Limb (tissue), 2 donors: ENCODE data around the gene PHKG2.

Experiments used
- DNase-seq, 2 donors: peaks; one replicate each; pipeline ENCODE4 v3.0.0-alpha.2; 2016; ENCODE audit errors: extremely low spot score in 2 of 2

Gene PHKG2

DNA sequence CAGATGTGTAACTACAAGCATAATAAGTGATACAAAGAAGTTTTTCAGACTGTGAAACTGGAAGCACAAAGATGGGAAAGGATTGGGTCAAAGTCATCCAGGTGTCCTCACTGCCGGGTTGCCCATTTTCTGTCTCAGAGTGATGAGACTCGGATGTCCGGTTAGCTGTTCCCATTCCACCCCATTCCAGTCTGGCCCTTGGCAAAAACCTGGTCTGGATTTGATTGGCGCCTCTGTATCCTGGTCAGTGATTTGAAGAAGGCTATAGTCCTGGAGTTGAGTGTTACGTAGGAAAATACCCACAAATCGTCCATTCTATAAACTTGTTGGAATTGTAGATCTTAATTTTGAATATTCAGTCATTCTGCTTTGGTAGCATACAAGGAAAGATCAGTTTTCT lies 19.9 kb upstream of the PHKG2 start:
- DNase-seq = no peak

DNA sequence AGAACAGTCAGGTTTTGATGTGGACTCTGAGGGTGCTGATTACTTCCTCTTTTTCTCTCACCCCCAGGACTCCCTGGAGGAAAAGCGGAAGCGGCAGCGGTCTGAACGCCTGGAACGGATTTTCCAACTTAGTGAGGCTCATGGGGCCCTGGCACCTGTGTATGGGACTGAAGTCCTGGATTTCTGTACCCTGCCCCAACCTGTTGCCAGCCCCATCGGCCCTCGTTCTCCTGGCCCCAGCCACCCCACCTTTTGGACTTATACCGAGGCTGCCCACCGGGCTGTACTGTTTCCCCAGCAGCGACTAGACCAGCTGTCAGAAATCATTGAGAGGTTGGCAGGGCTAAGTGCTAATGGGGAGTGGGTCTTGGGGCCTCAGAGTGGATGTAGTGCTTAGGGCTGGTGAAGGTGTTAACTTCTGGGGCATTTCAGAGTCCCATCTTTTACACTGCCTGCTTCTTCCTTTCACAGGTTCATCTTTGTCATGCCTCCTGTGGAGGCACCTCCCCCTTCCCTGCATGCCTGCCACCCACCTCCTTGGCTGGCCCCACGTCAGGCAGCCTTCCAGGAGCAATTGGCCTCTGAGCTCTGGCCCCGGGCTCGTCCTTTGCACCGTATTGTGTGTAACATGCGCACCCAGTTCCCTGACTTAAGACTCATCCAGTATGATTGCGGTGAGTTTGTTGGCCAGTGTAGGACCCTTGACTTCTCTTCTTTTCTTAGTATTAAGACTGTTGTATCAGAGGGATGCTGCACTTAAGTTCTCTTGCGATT lies 19.1 kb upstream of the PHKG2 start:
- DNase-seq = no peak

DNA sequence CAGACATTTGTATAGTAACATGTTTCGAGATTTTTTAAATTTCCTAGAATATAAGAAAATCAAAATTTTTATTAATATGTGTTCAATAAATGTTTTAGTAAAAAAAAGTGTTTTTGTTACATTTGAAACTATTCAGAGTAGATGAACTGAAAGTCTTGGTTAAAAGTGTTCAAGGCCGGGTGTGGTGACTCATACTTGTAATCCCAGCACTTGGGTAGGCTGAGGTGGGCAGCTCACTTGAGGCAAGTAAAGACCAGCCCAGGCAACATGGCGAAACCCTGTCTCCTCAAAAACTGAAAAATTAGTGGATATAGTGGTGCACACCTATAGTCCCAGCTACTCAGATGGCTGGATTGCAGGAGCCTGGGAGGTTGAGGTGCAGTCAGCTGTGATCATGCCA lies 16.8 kb upstream of the PHKG2 start:
- no peak for DNase-seq

DNA sequence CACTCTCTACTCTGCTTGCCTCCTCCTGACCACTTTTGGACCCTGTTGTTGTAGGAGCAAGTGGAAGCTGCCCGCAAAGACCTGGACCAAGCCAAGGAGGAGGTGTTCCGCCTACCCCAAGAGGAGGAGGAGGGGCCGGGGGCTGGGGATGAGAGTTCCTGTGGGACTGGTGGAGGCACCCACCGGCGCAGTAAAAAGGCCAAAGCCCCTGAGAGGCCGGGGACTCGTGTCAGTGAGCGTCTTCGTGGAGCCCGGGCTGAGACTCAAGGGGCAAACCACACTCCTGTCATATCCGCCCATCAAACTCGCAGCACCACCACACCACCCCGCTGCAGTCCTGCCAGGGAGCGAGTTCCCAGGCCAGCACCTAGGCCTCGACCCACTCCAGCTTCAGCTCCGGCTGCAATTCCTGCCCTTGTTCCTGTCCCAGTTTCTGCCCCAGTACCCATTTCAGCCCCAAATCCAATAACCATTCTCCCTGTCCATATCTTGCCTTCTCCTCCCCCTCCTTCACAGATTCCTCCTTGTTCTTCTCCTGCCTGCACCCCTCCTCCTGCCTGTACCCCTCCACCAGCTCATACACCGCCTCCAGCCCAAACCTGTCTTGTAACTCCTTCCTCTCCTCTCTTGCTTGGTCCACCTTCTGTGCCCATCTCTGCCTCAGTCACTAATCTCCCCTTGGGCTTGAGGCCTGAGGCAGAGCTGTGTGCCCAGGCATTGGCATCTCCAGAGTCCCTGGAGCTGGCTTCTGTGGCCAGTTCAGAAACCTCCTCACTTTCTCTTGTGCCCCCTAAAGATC lies 11.0 kb upstream of the PHKG2 start:
- no peak for DNase-seq

DNA sequence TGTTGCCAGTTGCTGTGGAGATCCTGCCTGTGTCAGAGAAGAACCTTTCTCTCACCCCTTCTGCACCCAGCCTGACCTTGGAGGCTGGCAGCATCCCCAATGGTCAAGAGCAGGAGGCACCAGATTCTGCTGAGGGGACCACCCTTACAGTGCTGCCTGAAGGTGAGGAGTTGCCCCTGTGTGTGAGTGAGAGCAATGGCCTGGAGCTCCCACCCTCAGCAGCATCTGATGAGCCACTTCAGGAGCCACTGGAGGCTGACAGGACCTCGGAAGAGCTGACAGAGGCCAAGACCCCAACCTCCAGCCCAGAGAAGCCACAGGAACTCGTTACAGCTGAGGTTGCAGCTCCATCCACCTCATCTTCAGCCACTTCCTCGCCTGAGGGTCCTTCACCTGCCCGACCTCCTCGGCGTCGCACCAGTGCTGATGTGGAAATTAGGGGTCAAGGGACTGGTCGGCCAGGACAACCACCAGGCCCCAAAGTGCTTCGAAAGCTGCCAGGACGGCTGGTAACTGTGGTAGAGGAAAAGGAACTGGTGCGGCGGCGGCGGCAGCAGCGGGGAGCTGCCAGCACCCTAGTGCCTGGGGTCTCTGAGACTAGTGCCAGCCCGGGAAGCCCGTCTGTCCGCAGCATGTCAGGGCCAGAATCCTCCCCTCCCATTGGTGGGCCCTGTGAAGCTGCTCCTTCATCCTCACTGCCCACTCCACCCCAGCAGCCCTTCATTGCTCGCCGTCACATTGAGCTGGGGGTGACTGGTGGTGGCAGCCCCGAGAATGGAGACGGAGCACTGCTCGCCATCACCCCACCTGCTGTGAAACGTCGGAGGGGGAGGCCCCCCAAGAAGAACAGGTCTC lies 10.2 kb upstream of the PHKG2 start:
- no peak for DNase-seq

DNA sequence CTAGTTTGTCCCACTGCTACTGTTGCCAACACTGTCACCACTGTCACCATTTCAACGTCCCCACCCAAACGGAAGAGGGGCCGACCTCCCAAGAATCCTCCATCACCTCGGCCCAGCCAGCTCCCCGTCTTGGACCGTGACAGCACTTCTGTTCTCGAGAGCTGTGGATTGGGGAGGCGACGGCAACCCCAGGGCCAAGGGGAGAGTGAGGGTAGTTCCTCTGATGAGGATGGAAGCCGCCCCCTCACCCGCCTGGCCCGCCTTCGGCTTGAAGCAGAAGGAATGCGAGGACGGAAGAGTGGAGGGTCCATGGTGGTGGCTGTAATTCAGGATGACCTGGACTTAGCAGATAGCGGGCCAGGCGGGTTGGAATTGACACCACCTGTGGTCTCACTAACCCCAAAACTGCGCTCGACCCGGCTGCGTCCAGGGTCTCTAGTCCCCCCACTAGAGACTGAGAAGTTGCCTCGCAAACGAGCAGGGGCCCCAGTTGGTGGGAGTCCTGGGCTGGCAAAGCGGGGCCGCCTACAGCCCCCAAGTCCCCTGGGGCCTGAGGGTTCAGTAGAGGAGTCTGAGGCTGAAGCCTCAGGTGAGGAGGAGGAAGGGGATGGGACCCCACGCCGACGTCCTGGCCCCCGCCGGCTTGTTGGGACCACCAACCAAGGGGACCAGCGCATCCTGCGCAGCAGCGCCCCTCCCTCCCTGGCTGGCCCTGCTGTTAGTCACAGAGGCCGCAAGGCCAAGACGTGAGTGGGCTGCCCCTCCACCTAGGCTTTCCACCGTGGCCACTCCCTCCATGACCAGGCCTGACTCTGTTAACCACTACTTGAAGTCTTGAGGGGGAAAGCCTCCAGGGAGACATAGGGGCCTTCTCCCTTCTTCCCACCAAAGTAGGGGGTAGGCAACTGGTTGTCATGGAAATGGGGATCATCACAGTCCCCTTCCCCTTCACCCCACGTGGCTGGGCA lies 9.0 kb upstream of the PHKG2 start:
- no peak for DNase-seq

DNA sequence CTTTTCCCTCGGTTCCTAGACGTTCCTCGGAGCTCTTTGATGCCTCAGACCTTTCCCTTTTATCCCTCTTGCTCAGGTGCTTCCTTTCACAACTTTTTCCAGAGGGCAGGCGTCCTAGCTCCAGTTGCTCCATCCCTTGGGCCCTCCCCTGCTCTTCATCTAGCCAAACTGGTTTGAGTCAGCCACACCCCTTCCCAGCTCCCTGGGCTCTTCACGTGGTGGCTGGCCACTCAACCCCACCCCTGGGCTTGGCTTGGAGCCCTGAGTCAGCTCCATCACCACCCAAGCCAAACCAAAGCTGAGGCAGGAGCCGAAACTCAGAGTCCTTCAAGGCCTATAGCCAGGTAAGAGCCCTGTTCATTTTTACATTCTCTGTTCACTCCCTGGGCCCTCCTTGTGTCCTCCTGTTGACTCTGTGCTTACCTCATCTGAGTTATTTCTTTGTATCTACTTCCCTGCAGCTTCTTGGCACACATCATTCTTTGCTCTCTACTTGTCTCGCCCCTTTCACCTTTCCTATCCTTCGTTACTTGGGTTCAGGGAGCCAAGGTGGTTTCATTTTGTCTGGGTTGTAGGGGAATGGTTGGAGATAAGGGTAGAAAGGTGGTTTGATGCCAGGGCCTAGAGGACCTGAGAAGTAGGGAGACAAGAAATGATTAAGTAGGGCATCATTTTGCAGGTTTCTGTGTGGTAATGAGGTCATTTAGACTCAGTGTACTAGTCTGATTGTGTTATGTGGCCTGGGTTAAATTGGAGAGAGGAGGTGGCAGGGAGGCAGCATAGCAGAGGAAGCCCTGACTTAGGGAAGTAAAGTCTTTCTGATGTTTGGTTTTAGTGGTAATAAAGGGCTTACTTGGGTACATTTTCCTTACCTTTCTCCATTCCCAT lies 7.6 kb upstream of the PHKG2 start:
- no peak for DNase-seq

DNA sequence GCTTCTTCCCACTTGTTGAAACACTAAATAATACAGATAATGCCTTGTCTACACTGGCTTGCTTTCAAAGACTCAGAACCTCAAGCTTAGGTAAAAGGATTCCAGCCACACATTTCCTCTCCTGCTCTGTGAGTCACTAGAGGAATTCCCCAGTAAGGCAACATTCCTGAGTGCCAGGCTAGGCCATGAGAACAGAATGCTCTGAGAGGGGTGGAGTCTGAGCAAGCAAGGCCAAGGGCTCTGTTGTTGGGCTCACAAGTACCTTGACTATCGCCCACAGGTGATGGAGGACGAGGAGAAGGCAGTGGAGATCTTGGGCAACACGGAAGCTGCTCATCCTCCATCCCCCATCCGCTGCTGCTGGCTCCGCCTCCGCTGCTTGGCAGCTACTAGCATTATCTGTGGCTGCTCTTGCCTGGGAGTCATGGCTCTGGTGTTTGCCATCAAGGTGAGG lies 6.7 kb upstream of the PHKG2 start:
- DNase-seq = no peak

DNA sequence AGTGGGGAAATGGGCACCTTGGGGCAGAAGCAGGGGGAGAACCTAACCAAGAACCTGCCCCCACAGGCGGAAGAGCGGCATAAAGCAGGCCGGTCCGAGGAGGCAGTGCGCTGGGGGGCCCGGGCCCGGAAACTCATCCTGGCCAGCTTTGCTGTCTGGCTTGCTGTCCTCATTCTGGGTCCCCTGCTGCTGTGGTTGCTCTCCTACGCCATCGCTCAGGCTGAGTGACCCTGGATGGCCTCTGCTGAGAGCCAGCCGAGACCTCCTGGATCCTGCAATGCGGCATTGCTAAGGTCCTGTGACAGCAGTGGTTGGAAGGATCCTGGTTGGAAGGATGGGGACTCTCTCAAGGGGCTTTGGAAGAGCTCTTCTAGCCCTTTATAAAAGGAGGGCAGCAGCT lies 4.5 kb upstream of the PHKG2 start:
- no peak for DNase-seq

DNA sequence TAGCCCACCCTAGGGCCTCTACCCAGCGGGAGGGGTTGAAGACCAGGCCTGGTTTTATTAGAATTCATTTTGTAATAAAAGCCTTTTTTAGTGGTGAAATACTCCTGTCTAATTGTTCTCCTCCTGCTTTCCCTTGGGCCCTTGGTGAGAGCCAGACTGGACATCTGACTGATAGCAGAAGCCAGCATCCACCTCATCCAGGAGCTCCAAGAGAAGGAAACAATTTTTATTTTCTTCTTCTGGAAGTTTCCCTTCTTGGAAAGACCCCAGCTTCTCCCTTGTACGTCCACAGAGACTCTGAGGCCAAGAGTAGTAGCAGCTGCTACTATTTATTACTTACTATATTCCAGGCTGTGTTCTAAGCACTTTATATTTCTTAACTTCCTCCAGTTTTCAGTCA lies 4.0 kb upstream of the PHKG2 start:
- DNase-seq = no peak

DNA sequence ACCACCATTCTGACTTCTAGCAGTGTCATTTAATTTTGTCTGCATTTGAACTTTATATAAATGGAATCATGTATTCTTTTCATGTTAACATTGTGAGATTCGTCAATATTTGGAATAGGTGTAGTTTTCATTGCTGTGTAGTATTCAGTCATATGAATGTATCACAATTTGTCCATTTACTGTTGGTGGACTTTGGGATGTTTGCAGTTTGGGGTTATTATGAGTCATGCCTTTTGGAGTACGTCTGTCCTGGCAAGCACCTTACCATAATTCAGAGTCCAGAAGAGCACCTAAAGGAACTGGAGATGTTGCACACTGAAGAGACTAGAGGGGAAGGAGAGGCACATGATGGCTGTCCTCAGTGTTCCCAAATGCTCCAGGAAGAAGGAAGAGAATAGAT lies 3.1 kb upstream of the PHKG2 start:
- DNase-seq = no peak

DNA sequence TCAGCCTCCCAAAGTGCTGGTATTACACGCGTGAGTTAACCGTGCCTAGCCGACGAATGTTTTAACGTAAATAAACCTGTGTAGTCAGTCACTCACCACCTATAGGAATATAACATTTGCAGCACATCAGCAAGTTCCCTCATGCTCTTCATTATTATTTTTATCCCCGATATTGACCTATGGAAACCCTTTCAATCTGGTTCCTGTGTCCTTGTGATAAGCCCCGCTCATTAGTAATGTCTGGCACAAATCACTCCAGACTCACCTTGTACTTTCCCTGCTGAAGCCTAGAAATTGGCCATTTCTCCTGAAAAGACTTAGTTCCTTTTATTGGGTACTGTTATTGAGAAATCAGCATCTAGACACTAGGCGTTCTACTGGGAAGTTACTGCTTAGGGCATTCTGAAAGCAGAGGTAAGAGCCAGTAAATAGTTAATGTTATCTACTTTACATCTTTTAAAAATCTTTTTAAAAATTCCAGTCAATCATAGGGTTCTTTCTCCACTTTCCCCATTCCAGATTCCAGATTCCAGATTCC lies 1.5 kb upstream of the PHKG2 start:
- DNase-seq = no peak

DNA sequence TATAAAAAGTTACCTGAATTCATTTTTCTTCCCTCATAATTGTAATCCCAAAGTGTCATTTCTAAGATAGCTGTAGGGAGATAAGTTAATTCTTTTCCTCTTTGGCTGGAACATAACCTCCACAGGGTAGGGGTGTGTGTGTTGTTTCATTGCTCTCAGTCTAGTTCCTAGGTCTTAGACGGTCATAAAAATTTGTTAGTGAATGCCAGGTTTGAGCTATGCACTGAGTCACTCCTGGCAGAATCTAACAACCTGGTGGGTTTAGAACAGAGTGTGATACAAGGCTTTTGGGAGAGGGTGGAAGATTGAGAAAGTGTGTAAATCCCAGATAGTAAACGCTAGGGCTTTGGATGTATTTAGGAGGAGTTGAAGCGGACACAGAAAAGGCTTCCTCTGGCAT lies 894 bp upstream of the PHKG2 start:
- DNase-seq = no peak

DNA sequence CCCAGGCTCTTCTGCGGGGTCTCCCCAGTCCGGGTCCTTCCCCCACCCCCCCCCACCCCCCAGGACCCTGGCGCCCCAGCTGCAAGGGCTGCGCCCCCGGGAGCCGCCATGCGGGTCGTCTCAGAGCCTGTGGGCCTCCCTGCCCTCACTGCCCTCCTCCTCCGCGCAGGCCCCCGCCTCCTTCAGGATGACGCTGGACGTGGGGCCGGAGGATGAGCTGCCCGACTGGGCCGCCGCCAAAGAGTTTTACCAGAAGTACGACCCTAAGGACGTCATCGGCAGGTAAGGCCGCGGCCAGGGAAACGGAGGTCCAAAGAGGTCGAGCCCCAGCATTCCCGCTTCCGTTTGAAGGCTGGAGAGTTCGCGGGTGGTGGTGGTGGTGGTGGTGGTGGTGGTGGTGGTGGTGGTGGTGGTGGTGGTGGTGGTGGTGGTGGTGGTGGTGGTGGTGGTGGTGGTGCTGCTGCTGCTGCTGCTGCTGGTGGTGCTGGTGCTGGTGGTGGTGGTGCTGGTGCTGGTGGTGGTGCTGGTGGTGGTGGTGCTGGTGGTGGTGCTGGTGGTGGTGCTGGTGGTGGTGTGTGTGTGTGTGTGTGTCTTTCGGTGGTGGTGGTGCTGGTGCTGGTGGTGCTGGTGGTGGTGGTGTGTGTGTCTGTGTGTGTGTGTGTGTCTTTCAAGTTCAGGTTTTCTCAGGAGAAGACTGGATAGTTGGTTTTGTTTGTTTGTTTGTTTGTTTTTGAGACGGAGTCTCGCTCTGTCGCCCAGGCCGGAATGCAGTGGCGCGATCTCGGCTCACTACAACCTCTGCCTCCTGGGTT lies 615 bp downstream of the PHKG2 start:
- DNase-seq = no peak

DNA sequence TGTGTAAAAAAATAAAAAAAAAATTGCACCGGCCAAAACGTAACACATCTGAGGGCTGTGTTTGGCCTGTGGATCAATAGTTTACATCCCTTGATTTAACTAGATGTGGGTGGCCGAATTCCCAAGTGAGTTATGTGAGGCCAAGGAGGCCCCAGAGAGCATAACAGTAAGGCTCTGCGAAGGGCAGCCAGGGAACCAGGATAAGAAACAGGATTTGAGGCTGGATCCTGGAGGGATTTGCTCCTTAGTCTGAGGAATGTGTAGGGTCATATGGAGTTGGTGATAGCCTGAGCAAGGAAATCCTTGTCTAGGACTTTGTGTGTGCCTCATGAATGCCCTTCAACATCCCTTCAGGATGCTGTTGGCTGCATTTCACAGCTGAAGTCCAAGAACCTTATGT lies 2.0 kb downstream of the PHKG2 start:
- no peak for DNase-seq

DNA sequence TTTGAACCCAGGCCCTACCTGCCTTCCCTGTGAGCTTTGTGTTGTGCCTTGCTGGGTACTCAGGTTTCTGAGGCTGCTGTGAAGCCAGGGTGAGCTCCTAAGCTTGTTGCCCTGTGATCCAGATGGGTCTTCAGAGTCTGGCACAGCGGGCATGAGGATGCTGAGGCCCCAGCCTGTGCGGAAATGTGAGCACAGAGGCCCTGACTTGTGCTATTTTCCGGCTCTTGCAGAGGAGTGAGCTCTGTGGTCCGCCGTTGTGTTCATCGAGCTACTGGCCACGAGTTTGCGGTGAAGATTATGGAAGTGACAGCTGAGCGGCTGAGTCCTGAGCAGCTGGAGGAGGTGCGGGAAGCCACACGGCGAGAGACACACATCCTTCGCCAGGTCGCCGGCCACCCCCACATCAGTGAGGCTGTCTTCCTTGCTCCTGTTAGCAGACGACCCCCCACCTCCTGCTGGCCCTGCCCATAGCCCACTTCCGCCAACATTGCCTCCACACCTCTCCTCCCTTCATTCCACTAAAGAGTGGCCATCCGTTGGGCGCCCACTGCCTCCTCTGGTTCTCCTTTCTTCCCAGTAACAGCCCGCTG lies 2.7 kb downstream of the PHKG2 start:
- DNase-seq = no peak

DNA sequence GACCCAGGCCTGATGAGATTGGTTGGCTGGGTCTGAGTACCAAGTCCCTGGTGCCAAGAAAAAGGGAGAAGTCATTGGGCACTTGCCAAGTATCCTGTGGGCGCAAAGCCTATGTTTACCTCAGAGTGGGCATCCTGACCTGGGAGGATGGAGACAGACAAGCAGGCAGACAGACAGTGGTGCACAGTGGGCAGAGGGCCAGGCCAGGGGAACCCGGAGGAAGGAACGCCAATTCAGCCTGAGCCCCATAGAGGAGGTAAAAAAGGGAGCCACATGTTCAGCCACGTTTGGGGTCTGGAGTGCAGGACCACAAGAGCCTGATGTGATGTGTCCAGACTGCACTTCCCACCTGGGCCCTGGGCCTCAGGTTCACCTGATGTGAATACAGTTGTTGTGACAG lies 5.4 kb downstream of the PHKG2 start:
- no peak for DNase-seq
